Left renal pelvis (tissue), 4 donors: Measurements from ENCODE around the gene ATP1B2. TPM values are rescaled to one million over a fixed set of nuclear protein-coding genes. Genes with fewer than 3 reads are reported as not detected.
A peak's percentile ranks its signal among the peaks of the same experiment; 100 is the strongest.
"Not testable (repeated sequence)": the region's sequence is repeated elsewhere in the genome, so short reads cannot be mapped to it uniquely, and the experiment has no call there.

Experiments used
- DNase-seq, 4 donors: peaks; one replicate each; pipeline ENCODE4 v3.0.0-alpha.2; 2013; ENCODE audit warnings: low read depth in 4 of 4, low spot score in 3 of 4
- polyA plus RNA-seq, 4 donors: library from polyadenylated mRNA; unstranded; fragments of 120-200 nt; gene quantifications; one replicate each; pipeline ENCODE4 v1.2.1, GENCODE V29; 2013; ENCODE audit not compliant: insufficient read length in 4 of 4

ATP1B2 gene
- polyA plus RNA-seq, 4 donors, result 18.3 to 27.3 (median 20.5) TPM

DNA sequence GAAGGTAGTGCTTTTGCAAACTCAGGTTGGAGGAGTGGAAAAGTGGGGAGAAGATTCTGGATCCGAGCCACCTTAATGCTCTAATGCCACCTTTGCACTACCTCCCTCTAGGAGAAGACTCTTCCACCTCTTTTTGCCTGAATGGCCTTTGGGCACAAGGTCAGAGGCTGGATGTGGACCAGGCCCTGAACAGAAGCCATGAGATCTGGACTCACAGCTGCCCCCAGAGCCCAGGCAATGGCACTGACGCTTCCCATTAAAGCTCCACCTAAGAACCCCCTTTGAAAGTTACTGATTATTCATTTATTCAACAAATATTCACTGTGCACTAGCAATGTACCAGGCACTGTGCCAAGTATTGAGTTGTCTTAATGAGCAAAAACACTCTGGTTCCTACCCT lies 17.6 kb upstream of the ATP1B2 start:
- no peak for DNase-seq

DNA sequence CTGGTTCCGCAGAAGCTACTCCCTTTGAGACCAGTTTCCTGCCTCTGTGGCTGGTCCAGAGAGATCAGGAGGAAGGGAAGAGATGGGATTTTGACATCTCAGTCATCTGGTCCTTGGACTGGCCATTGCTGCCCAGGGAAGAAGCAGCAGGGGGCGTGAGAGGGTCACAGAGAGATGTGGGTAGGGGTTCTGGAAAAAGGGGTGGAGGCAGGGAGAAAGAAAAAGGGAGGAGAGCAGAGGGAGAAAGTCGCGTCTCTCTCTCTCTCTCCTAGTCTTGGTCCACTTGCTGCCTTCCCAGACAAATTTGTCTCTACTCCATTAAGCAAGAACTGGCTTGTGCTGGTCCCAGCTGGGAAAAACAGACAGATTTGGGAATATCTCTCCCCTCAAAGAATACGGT lies 16.3 kb upstream of the ATP1B2 start:
- peak in 1 of 4 donors; percentile 45 for DNase-seq

DNA sequence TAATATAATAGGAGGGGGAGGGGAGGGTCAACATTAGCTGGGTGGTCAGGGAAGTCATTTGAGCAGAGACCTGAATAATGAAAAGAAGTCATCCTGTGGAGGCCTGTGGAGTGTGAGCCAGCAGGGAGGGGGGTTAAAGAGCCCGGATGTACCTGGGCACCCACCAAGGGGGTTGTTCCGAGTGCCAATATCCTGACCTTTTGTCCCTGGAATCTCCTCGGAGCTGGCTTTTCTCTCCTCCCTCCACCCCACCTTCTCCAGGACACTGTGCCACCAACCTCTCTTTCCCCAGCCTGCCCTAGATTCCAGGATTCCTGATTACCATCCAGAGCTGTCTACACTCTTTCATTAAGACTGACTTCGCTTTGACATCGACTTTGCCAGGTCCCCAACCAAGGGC lies 14.6 kb upstream of the ATP1B2 start:
- DNase-seq, result no peak

DNA sequence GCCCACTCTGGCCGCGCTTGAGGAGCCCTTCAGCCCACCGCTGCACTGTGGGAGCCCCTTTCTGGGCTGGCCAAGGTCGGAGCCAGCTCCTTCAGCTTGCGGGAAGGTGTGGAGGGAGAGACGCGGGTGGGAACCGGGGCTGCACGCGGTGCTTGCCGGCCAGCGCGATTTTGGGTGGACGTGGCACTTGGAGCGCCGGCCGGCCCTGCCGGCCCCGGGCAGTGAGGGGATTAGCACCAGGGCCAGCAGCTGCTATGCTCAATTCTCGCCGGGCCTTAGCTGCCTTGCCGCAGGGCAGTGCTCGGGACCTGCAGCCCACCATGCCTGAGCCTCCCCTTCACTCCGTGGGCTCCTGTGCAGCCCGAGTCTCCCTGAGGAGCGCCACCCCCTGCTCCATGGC lies 9.9 kb upstream of the ATP1B2 start:
- DNase-seq, result no peak

GRCh38 chr17:7641635-7642034 lies 9.1 kb upstream of the ATP1B2 start:
- DNase-seq, result not testable (repeated sequence)

DNA sequence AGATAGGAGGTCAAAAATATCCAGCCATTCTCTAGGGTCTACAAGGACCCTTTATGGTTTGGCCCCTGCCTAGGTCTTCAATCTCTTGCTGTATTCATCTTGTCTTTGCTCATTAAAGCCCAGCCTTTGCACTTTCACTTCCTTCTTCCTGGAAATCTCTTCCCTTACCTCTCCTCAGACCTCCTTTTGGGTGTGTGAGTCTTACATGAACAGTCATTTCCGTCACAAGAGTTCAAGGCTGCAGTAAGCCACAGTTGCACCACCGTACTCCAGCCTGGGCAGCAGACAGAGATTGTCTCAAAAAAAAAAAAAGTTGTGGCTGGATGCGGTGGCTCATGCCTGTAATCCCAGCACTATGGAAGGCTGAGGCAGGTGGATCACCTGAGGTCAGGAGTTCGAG lies 6.0 kb upstream of the ATP1B2 start:
- no peak for DNase-seq

GRCh38 chr17:7646457-7646856 lies 4.3 kb upstream of the ATP1B2 start:
- no peak for DNase-seq

DNA sequence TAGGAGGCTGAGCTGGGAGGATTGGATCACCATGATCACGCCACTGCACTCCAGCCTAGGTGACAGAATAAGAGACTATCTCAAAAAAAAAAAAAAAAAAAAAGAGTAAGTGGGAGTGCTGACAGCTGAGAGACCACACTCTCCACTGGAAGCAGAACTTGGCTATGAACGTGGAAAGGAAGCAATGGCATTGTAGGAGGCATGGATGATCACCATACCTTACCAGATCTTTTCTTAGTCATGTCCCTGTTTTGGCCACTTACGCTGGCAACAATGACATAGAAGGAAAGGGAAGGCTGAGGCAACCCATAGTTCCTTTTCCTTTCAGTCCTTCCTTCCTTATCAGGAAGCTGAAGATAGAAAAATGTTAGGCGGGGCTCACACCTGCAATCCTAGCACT lies 3.7 kb upstream of the ATP1B2 start:
- DNase-seq, result no peak

GRCh38 chr17:7651097-7651664 lies 455 bp downstream of the ATP1B2 start:
- no peak for DNase-seq

DNA sequence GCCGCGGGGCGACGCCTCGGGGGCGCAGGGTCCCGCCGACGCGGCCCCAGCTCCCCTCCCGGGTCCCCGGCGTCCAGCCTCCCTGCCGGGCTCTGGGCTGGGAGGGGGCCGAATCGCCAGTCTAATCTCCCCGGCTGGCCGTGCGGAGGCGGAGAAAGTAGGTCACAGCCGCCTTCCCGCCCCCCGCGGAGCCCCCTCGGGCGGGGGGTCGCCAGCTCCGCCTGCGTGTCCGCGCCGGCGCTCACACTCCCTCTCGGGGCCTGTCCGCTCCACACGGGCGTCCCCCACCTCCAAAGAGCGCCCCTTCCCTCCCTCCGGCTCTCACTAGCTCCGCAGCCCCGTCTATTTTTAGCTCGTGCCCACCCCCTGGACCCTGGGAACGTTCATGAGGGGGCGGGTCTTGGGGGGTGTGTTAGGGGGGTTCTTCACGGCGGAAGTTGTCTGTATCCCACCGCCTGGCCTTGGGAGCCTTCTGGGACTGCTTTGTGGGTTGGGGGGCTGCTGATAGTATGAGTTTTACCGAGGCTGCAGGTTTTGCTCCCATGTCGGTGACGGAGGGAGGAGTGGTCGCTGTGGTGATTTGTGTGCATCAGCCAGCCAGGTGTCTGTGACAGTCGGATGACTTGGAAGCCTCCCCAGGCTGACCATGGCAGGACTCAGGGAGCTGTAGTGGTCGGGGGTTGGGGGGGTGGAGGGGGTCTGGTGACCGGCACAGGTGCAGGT lies 1.1 kb downstream of the ATP1B2 start:
- peak in 3 of 4 donors; percentile 52 to 63 (median 59) for DNase-seq

GRCh38 chr17:7652388-7653356 lies 1.9 kb downstream of the ATP1B2 start:
- DNase-seq, result no peak

- DNase-seq, result no peak
Observed at GRCh38 chr17:7654832-7655540, 4.3 kb downstream of the ATP1B2 start.

- DNase-seq, result no peak
Observed at GRCh38 chr17:7655541-7655840, 4.8 kb downstream of the ATP1B2 start.

- DNase-seq, result peak in 3 of 4 donors; percentile 42 to 57 (median 53)
Observed at GRCh38 chr17:7656958-7657609, 6.4 kb downstream of the ATP1B2 start.

DNA sequence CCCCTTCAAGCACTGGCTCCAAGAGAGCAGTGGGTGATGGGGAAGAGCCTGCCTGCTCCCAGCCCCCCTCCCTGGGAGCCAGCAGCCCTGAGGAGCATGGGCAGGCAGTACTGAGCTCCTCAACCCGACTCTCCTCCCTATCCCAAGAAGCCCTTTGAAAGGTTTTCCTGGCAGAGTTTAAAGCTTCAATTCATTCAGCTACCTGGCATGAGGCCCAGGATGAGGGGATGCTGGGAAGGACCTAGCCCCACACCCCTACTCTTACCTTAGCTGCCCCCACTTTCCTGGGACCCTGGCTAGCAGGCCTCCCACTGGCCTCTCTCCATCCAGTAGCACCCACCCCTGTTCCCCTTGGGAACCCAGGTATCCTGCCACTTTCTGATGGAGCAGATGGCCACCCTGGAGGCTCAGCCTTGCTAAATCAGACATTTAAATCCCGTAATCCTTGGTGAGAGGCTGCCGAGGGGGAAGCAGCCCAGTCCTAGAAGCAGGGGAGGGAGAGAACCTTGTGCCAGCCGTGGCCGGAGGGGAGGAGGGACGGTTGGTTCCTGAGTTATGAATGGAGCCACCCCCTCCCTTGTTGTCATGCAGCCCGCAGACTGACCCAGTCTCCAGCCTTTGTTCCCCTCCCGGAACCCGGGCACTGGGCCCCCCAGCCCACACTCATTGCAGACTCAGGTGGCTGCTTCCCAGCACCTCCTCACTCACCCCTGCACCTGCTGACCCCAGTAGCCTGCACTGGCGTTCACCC lies 17.1 kb downstream of the ATP1B2 start:
- no peak for DNase-seq

DNA sequence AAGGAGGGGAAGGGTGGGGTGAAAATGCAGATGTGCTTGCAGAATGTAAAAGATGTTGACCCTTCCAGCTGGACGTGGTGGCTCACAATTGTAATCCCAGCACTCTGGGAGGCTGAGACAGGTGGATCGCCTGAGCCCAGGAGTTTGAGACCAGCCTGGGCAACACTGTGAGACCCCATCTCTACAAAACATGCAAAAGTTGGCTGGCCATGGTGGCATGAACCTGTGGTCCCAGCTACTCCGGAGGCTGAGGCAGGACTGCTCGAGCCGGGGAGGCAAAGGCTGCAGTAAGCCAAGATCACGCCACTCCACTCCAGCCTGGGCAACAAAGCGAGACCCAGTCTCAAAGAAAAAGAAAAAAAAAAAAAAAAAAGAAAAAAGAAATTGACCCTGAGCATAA lies 17.8 kb downstream of the ATP1B2 start:
- no peak for DNase-seq

DNA sequence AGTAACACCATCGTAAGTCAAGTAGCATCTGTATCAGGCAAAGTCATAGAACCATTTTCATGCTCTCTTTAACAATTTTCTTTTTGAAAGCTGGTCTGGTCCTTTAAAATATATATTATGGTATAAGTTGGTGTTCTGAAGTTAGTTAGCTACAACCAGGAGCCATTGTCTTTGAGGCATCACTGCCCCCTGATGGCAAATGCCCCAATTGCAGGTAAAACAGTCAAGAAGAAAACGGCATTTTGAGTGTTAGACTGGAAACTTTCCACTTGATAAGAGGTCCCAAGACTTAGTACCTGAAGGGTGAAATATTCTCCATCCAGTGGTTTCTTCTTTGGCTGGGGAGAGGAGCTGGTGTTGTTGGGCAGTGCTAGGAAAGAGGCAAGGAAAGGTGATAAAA lies 22.5 kb downstream of the ATP1B2 start:
- DNase-seq, result no peak

- no peak for DNase-seq
Observed at GRCh38 chr17:7674934-7675333, 24.2 kb downstream of the ATP1B2 start.

- no peak for DNase-seq
Observed at GRCh38 chr17:7676533-7676932, 25.8 kb downstream of the ATP1B2 start.
